Kidney (tissue), 14 donors: Measurements from ENCODE around the gene PGAP2. TPM values are rescaled to one million over a fixed set of nuclear protein-coding genes. Genes with fewer than 3 reads are reported as not detected.

Experiments used
- DNase-seq, 5 donors: peaks; one replicate each; pipeline ENCODE4 v3.0.0-alpha.2; 2013 to 2020
- FAIRE-seq: peaks from 2 replicates; lab custom pipeline; 2012; peaks lifted over from hg19 to GRCh38; lab: Jason Lieb, UNC
- H3K27ac ChIP-seq, 2 donors: one replicate each; pipeline ENCODE4 v1.7.0; 2013; ENCODE audit warnings: low read depth in 2 of 2, low read length in 2 of 2, inconsistent platforms in 1 of 2
- H3K27me3 ChIP-seq: one replicate; pipeline ENCODE4 v1.7.1; 2013; ENCODE audit warnings: low read length, inconsistent platforms; ENCODE audit not compliant: control insufficient read depth, insufficient read depth
- H3K36me3 ChIP-seq, 3 donors: one replicate each; pipeline versions ENCODE4 v1.7.0 to v1.7.1; 2013; ENCODE audit warnings: low read length in 3 of 3, control low read depth in 1 of 3, inconsistent platforms in 1 of 3; ENCODE audit not compliant: insufficient read depth in 3 of 3, control insufficient read depth in 2 of 3
- H3K4me1 ChIP-seq, 3 donors: one replicate each; pipeline versions ENCODE4 v1.7.0 to v1.7.1; 2013; ENCODE audit warnings: low read length in 3 of 3, inconsistent platforms in 1 of 3, low read depth in 1 of 3; ENCODE audit not compliant: control insufficient read depth in 2 of 3, insufficient read depth in 2 of 3
- H3K4me3 ChIP-seq, 3 donors: one replicate each; pipeline versions ENCODE4 v1.7.0 to v1.8.1; 2013; ENCODE audit warnings: low read length in 3 of 3, control low read depth in 1 of 3, inconsistent platforms in 1 of 3
- H3K9ac ChIP-seq, 3 donors: one replicate each; pipeline versions ENCODE4 v1.7.0 to v1.7.1; 2013; ENCODE audit warnings: low read length in 3 of 3, control low read depth in 1 of 3, inconsistent platforms in 1 of 3
- H3K9me3 ChIP-seq, 3 donors: one replicate each; pipeline versions ENCODE4 v1.7.0 to v1.7.1; 2013; ENCODE audit warnings: low read length in 3 of 3, control low read depth in 1 of 3, inconsistent platforms in 1 of 3; ENCODE audit not compliant: control insufficient read depth in 2 of 3, insufficient read depth in 1 of 3
- intact Hi-C: fragments of 100-400 bp; cut with DNase I; formaldehyde crosslinking; loops from one replicate; pipeline ENCODE4 v1.11.1; 2022
- polyA plus RNA-seq: library from polyadenylated mRNA; stranded (reverse); fragments of 350-450 nt; fragmentation: Illumina TruSeq; extraction: RNeasy Lipid Tissue Mini Kit (QIAGEN cat#74804); gene quantifications from one replicate; pipeline ENCODE4 v1.2.3, GENCODE V29; 2014; ENCODE audit warnings: low read depth, low replicate concordance; ENCODE audit not compliant: insufficient read depth
- total RNA-seq: library from RNA; stranded (reverse); fragmentation: NEBNext Ultra II Directional; extraction: Animal tissue kit (Norgen Biotek cat#: 25700); gene quantifications from one replicate; pipeline ENCODE4 v1.2.1, GENCODE V29; 2021
- TF ChIP-seq, protein P1 (sequence below): IDR thresholded peaks from 3 replicates; pipeline ENCODE4 v1.5.1; 2012; ENCODE audit warnings: mild to moderate bottlenecking, moderate library complexity, borderline replicate concordance; ENCODE audit not compliant: insufficient read depth; ENCODE audit errors: extremely low read depth
- donor health status: control.
- donor health status: control.
- donor health status: control.
- donor health status: control.
- donor health status: control.
- donor health status: DM: yes; HTN: yes; CAD: no.
- donor health status: Normal renal cell carcinoma (clear cell type).

Gene PGAP2
- total and polyA plus RNA-seq, 2 donors from 2014 or later = 17.5 to 19.5 TPM

DNA sequence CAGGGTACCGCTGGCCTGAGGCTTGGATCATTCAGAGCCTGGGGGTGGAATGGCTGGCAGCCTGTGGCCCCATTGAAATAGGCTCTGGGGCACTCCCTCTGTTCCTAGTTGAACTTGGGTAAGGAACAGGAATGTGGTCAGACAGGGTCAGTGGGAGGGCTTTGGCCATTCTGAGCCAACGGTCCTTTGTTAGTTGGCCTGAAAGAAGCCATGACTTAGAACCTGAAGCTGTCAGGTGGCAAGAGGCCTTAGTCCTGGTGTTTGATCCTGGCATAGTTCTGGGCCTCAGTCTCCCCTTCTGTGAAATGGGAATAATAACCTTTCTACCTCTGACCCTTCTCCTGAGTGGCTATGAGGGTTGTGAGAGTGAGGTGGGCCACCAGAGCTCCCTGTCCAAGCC lies 8.3 kb downstream of the PGAP2 start:
- TF ChIP-seq, protein P1, sequence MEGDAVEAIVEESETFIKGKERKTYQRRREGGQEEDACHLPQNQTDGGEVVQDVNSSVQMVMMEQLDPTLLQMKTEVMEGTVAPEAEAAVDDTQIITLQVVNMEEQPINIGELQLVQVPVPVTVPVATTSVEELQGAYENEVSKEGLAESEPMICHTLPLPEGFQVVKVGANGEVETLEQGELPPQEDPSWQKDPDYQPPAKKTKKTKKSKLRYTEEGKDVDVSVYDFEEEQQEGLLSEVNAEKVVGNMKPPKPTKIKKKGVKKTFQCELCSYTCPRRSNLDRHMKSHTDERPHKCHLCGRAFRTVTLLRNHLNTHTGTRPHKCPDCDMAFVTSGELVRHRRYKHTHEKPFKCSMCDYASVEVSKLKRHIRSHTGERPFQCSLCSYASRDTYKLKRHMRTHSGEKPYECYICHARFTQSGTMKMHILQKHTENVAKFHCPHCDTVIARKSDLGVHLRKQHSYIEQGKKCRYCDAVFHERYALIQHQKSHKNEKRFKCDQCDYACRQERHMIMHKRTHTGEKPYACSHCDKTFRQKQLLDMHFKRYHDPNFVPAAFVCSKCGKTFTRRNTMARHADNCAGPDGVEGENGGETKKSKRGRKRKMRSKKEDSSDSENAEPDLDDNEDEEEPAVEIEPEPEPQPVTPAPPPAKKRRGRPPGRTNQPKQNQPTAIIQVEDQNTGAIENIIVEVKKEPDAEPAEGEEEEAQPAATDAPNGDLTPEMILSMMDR = no peak
- no peak for DNase-seq
- H3K27ac ChIP-seq = no peak overlapping the region
- no peaks in the 10 kb centered on the region for H3K27me3 ChIP-seq
- no peak overlapping the region for H3K9ac ChIP-seq
- no peaks in the 10 kb centered on the region for H3K9me3 ChIP-seq
- no peak for FAIRE-seq
- H3K4me3 ChIP-seq = no peak overlapping the region
- intact Hi-C loops = no loop called here
- peaks cover 0 to 2% (median 0%) of the 10 kb centered on the region in 3 donors for H3K36me3 ChIP-seq
- H3K4me1 ChIP-seq = no peaks in the 10 kb centered on the region

DNA sequence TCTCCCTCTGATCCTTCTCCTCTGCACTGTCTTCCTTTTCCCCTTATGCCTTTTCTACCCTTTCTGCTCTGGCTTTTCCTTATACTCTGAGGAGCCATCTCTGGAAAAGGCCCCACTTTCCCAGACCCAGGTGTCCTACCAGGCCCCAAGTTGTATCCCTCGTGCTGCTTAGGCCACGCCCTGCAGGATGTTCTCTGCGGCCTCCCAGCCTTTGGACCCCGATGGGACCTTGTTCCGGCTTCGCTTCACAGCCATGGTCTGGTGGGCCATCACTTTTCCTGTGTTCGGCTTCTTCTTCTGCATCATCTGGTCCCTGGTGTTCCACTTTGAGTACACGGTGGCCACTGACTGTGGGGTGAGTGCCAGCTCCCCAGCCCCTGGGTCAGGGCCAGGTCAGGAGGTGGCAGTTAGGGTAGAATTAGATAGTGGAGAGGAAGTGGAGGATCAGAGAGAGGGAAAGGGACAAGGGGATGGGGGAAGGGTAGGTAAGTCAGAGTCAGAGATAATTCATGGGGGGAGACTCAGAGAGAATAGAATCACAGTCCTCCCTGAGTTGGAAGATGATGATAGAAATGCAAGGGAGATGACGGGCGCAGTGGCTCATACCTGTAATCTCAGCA lies 8.9 kb downstream of the PGAP2 start:
- Histone ChIP-seq H3K9me3 (no peaks in the 10 kb centered on the region), H3K27ac (no peak overlapping the region), H3K27me3 (no peaks in the 10 kb centered on the region), H3K36me3 (peaks cover 0 to 2% (median 0%) of the 10 kb centered on the region in 3 donors), H3K9ac (no peak overlapping the region), H3K4me1 (no peaks in the 10 kb centered on the region), H3K4me3 (no peak overlapping the region)
- TF ChIP-seq, protein P1 = no peak
- no peak for DNase-seq
- intact Hi-C loops = no loop called here
- FAIRE-seq = no peak

DNA sequence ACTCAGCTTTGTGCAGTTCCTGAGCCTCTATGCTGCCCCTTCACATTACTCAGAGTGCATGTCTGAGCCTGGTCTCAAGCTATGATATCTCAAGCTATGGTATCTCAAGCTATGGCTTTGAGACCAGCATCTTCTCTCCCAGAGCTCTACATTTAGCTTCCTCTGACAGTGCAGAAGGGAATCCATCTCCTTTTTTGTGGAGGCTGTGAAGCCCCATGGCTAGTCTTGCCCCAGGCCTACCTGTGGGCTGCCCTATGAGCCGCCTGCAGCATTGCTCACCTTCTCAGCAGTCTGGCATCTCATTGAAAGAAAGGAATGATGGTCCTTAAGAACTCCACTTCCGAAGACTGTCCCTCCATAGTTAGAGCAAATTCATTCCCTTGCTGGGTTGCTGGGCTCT lies 12.6 kb downstream of the PGAP2 start:
- FAIRE-seq (no peak), DNase-seq (no peak)
- H3K4me1 ChIP-seq = no peaks in the 10 kb centered on the region
- no peak overlapping the region for H3K9ac ChIP-seq
- TF ChIP-seq, protein P1 = no peak
- no peak overlapping the region for H3K27ac ChIP-seq
- no peaks in the 10 kb centered on the region for H3K27me3 ChIP-seq
- no peak overlapping the region for H3K4me3 ChIP-seq
- H3K9me3 ChIP-seq = no peaks in the 10 kb centered on the region
- intact Hi-C loops = no loop called here
- H3K36me3 ChIP-seq = peaks cover 0 to 2% (median 0%) of the 10 kb centered on the region in 3 donors

DNA sequence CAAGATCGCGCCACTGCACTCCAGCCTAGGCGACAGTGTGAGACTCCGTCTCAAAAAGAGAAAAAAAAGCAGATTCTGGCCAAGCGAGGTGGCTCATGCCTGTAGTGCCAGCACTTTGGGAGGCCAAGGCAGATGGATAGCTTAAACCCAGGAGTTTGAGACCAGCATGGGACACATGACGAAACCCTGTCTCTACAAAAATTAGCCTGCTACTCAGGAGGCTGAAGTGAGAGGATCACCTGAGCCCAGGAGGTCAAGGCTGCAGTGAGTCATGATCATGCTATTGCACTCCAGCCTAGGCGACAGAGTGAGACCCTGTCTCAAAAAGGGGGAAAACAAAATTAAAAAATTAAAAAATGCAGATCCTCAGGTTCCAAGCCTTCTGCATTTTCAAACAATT lies 14.0 kb downstream of the PGAP2 start:
- intact Hi-C loops = no loop called here
- no peaks in the 10 kb centered on the region for H3K27me3 ChIP-seq
- no peak overlapping the region for H3K27ac ChIP-seq
- DNase-seq (no peak), FAIRE-seq (no peak)
- no peaks in the 10 kb centered on the region for H3K9me3 ChIP-seq
- H3K9ac ChIP-seq = no peak overlapping the region
- no peaks in the 10 kb centered on the region for H3K4me1 ChIP-seq
- peaks cover 0 to 2% (median 0%) of the 10 kb centered on the region in 3 donors for H3K36me3 ChIP-seq
- TF ChIP-seq, protein P1 = no peak
- H3K4me3 ChIP-seq = no peak overlapping the region
